Gastrocnemius medialis (tissue), 4 donors: Measurements from ENCODE around the gene GRM4. TPM values are rescaled to one million over a fixed set of nuclear protein-coding genes. Genes with fewer than 3 reads are reported as not detected.

Experiments
- ATAC-seq, 2 donors: fragments of 150-250 bp; one replicate each; pipeline ENCODE4 v1.9.1; 2016
- DNase-seq, 2 donors: peaks; one replicate each; pipeline ENCODE4 v3.0.0-alpha.2; 2019
- H3K27ac ChIP-seq, 4 donors: fragments of 200-600 bp; sonication (generic); 1 replicate in 1 of 4; 2 replicates in 3 of 4; pipeline ENCODE4 v1.5.1; 2016 to 2018; ENCODE audit warnings: mild to moderate bottlenecking in 2 of 4, moderate library complexity in 1 of 4
- H3K27me3 ChIP-seq, 3 donors: fragments of 200-600 bp; sonication (generic) in 2 of 3; 1 replicate in 1 of 3; 2 replicates in 2 of 3; pipeline versions ENCODE4 v1.5.1 to v1.6.0; 2016 to 2019; ENCODE audit warnings: mild to moderate bottlenecking in 1 of 3, moderate library complexity in 1 of 3
- H3K36me3 ChIP-seq, 2 donors: fragments of 200-600 bp; sonication (generic) in 1 of 2; one replicate each; pipeline ENCODE4 v1.5.1; 2017 to 2018
- H3K4me1 ChIP-seq, 2 donors: fragments of 200-600 bp; sonication (generic) in 1 of 2; one replicate each; pipeline ENCODE4 v1.5.1; 2016 to 2017; ENCODE audit warnings: mild to moderate bottlenecking in 2 of 2
- H3K4me3 ChIP-seq, 4 donors: fragments of 200-600 bp; sonication (generic) in 3 of 4; 1 replicate in 1 of 4; 2 replicates in 3 of 4; pipeline ENCODE4 v1.5.1; 2016 to 2019; ENCODE audit warnings: mild to moderate bottlenecking in 2 of 4
- H3K9me3 ChIP-seq, 3 donors: fragments of 200-600 bp; sonication (generic) in 2 of 3; 1 replicate in 1 of 3; 2 replicates in 2 of 3; pipeline ENCODE4 v1.5.1; 2016 to 2019
- CTCF ChIP-seq, 5 experiments: fragments of 450-650 bp in 3 of 5; fragments of 200-600 bp in 2 of 5; sonication (generic) in 2 of 5; IDR thresholded peaks in 4 of 5; conservative IDR thresholded peaks in 1 of 5; 1 replicate in 4 of 5; 2 replicates in 1 of 5; pipeline ENCODE4 v1.5.1; 2016 to 2019; ENCODE audit warnings: antibody characterized with exemption in 5 of 5, mild to moderate bottlenecking in 3 of 5, moderate library complexity in 3 of 5
- POLR2A ChIP-seq, 2 donors: fragments of 450-650 bp; IDR thresholded peaks; one replicate each; pipeline ENCODE4 v1.6.1; 2017; ENCODE audit warnings: antibody characterized with exemption in 2 of 2, mild to moderate bottlenecking in 2 of 2, moderate library complexity in 2 of 2
- in situ Hi-C, 4 donors: fragments of 200-750 bp; cut with MboI; loops; one replicate each; pipeline versions ENCODE4 v1.15.0 to v1.8.0; 2017; ENCODE audit warnings: low sequenced_read_pairs in 4 of 4
- intact Hi-C: fragments of 100-400 bp; cut with DNase I; formaldehyde crosslinking; loops from one replicate; pipeline ENCODE4 v1.15.1; 2023; ENCODE audit warnings: low total_unique reads
- total RNA-seq, 4 donors: library from RNA; depleted of rRNA; stranded (reverse); fragments of >200 nt; gene quantifications; one replicate each; pipeline versions ENCODE4 v1.1.0 to v1.2.3, GENCODE V29; 2016

Gene GRM4
- total RNA-seq, 4 donors from 2014 or later: 0.03 TPM; not detected in 3

- Histone ChIP-seq H3K27me3 (no peaks in the 10 kb centered on the region), H3K9me3 (no peaks in the 10 kb centered on the region), H3K4me1 (no peaks in the 10 kb centered on the region), H3K36me3 (no peaks in the 10 kb centered on the region), H3K27ac (no peak overlapping the region), H3K4me3 (no peak overlapping the region)
- TF ChIP-seq CTCF (IDR thresholded peaks at IDR 0.05 in 4 of 5, conservative IDR thresholded peaks at IDR 0.05 in 1 of 5) (no peak), POLR2A (IDR thresholded peaks at IDR 0.05) (no peak)
- DNase-seq (peak in 1 of 2 donors; percentile 4), ATAC-seq (no peak)
- intact Hi-C loops (no loop called here), in situ Hi-C loops (no loop called here)
These were observed 162.7 kb downstream of the GRM4 start for GRCh38 chr6:33983109-33983716.

- Histone ChIP-seq H3K9me3 (no peaks in the 10 kb centered on the region), H3K27ac (no peak overlapping the region), H3K36me3 (no peaks in the 10 kb centered on the region), H3K27me3 (peaks cover 0 to 6% (median 0%) of the 10 kb centered on the region in 3 donors), H3K4me1 (no peaks in the 10 kb centered on the region), H3K4me3 (no peak overlapping the region)
- in situ Hi-C loops (no loop called here), intact Hi-C loops (no loop called here)
- ATAC-seq (no peak), DNase-seq (no peak)
- TF ChIP-seq POLR2A (IDR thresholded peaks at IDR 0.05) (no peak), CTCF (IDR thresholded peaks at IDR 0.05 in 4 of 5, conservative IDR thresholded peaks at IDR 0.05 in 1 of 5) (no peak)
These were observed 164.0 kb downstream of the GRM4 start for GRCh38 chr6:33981861-33982260.

- TF ChIP-seq CTCF (IDR thresholded peaks at IDR 0.05 in 4 of 5, conservative IDR thresholded peaks at IDR 0.05 in 1 of 5) (no peak), POLR2A (IDR thresholded peaks at IDR 0.05) (no peak)
- Histone ChIP-seq H3K9me3 (no peaks in the 10 kb centered on the region), H3K4me3 (no peak overlapping the region), H3K4me1 (no peaks in the 10 kb centered on the region), H3K36me3 (no peaks in the 10 kb centered on the region), H3K27me3 (peaks cover 1 to 6% (median 2%) of the 10 kb centered on the region in 3 donors), H3K27ac (no peak overlapping the region)
- ATAC-seq (no peak), DNase-seq (no peak)
- in situ Hi-C loops: no loop called here
- intact Hi-C loops: no loop called here
These were observed 164.5 kb downstream of the GRM4 start for GRCh38 chr6:33981421-33981820.

- no peak for TF ChIP-seq POLR2A (IDR thresholded peaks at IDR 0.05)
- TF ChIP-seq CTCF (IDR thresholded peaks at IDR 0.05 in 4 of 5, conservative IDR thresholded peaks at IDR 0.05 in 1 of 5): no peak
- intact Hi-C loops (no loop called here), in situ Hi-C loops (no loop called here)
- Histone ChIP-seq H3K27me3 (peaks cover 8 to 11% (median 8%) of the 10 kb centered on the region in 3 donors), H3K27ac (no peak overlapping the region), H3K4me3 (no peak overlapping the region), H3K9me3 (no peaks in the 10 kb centered on the region), H3K36me3 (no peaks in the 10 kb centered on the region), H3K4me1 (no peaks in the 10 kb centered on the region)
- ATAC-seq (no peak), DNase-seq (no peak)
These were observed 165.4 kb downstream of the GRM4 start for GRCh38 chr6:33980176-33981175.
